CD4-positive, alpha-beta T cell treated with Interleukin-15 for 4 hours (primary cell): ENCODE results near the gene BARHL1.

Source experiments
- DNase-seq: peaks from one replicate; pipeline ENCODE4 v3.0.0-alpha.2; 2020; ENCODE audit warnings: low spot score

Gene BARHL1

DNA sequence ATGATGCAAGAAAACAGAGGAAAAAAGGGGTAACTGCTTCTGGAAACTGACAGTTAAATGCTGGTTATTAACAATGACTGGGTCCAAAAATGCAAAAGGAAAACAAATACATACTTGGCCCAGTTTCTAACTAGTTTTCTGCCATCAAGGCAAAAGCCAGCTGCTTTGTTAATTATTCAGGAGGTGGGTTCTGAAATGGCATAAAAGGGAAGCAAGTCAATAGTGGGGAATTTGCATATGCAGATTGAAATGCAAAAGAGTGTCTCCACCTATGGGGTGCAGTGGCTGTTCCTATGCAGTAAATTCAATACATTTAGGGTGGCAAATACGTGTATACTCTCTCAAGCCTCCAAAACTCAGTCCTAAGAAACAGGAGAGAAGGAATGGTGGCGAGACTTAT, 33.4 kb downstream of the BARHL1 start:
- DNase-seq, result no peak

DNA sequence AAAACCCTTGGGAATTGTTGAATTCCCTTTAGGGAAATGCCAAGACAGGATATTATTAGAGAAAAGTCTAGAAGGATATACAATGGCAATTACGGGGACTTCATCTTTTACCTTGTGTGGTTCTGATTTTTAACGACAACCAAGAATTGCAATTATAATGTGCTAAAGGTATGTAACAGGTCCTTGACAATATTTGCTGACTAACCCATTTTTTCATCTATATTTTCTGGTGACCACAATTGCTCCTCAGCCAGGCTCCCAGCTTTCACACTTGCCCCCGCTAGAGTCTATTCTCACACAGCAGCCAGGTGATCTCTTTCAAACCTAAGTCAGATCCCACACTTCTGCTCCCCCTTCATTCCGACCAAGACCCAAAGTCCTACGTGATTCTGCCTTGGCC, 34.3 kb downstream of the BARHL1 start:
- DNase-seq, result no peak

DNA sequence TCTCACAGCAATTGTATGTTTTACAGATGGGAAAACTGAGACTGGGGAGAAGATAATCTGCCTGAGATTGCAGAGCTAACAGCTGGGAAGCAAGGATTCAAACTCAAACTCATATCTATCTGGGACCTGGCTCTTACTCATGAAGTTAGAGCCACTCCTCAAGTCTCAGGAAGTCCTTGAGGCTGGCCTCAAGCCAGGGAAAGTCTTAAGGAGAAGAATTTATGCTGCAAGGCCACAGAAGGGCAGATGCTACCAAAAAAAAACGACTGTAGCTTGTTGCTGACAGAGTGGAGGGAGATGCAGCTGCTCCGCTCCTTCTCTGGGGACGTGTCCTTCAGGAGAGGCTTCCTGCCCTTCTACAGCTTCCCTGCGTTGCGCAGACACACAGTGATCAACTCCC, 39.8 kb downstream of the BARHL1 start:
- no peak for DNase-seq

DNA sequence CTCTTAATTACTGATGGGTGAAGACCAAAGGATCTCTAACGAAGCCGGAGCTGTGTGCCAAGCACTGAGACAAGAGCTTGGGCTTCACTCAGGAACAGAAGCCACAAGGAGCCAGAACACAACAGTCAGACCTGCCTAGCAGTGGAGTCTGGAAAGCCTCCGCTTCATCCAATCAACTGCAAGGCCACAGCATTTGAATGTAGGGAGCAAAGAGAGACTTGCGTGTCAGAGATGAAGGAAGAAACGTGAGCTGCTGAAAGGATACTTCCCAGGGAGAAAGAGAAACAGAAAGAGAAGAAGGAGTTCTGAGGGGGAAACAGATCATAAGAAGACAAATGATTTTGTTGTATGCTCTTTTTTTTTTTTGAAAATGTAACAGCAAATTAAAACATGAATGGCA, 43.9 kb downstream of the BARHL1 start:
- no peak for DNase-seq

DNA sequence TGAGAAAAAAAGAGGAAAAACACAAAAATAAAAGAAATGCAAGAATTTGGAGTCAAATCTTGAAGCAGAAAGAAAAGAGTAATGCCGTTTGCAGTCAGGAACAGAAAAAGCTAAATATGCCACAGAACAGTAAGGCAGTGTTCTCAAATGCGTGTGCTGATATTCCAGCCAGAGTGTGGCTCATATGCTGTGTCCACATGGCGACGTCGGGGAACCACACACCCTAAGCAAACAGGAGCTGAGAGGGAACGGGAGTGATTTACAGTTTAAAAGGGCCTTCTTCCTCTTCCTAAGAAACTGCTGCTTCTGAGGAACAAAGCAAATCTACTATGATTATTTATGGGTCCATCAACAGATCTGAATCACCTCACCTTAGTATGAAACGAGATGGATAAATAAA, 44.7 kb downstream of the BARHL1 start:
- no peak for DNase-seq

DNA sequence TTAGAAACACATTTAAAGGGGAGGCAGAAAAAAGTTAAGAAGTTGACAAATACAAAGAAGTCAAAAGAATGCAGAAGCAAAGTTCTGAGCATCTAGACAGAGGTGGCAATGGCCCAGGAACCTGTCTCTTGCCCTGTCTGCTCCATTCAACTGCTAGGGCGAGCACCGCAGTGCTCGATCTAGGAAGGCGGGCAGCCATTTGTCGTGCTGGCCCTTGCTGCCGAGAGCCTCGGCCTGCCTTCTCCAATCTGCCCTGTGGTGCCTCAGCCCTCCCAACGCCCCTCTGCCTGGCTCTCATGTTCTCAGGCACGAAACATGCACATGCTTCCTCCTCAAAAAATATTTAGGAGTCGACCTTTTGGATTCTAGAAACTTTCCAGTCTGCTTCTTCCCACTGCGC, 45.2 kb downstream of the BARHL1 start:
- no peak for DNase-seq

DNA sequence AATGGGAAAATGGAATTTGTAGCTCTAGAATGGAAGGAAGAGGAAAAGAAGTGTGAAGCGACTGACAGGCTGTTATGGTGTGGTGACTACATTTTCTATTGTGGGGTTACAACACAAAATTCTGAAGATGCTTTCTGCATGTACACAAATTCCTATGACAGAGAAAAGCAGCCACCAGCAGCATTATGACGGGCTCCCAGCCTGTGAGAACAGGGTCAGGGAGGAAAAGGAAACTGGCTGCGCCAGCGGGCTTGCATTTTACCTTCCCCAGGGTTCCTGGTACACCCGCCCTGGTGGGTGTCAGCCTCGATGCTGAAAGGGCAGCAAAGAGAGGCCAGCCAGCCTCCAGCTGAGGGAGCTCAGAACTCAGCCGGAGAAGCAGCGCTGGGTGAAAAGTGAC, 46.3 kb downstream of the BARHL1 start:
- no peak for DNase-seq

DNA sequence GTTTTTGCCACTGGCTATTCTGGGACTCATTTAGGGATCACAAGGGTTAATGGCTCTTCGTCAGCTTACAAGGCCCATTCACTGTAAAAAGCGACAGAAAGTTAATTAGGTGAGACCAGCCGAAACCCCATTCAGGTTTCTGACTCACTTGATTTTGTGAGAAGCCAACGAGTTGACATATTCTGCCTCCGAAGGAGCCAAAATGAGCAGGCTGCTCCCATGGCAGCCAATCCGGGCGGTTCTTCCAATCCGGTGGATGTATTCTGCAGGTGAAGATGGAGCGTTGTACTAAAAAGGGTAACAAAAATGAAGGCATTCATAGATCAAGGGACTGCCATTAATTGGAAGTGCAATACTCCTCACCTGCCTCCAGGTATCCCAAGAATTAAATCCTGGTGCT, 47.7 kb downstream of the BARHL1 start:
- no peak for DNase-seq

DNA sequence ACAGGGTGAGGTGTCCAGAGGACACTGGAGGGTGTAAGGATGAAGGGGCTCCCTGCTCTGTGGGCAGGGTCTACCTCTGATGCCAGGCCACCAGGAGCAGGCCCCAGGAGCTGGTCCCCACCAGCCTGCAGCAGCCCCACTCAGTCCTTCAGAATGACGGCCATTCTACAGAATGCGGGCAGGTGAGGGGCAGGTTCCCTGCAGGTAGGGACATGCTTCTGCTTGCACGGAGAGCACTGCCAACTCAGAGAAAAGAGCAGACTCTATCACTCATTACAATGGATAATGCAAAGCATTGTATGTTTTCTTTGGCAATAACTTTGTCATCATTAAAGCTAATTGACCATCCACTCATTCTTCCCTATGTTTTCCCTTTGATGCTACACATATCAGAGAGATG, 48.4 kb downstream of the BARHL1 start:
- no peak for DNase-seq

DNA sequence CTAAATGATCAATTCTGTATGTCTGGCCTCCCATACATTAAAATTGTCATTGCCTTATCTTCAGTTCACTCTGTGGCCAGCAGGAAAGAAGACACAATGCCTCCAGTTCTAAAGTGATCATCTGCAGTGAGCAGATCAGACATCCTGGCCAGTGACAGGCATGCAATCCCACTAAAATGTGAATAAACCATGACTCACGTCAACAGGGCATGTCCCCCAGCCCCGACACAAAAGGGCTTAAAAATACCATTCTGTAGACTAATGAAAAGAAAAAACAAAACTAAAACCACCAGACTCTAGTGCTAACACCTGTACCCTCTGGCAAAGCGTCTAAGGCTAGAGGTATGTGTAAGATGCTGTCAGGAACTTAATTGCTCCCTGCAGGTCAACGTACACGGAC, 48.9 kb downstream of the BARHL1 start:
- DNase-seq, result no peak

DNA sequence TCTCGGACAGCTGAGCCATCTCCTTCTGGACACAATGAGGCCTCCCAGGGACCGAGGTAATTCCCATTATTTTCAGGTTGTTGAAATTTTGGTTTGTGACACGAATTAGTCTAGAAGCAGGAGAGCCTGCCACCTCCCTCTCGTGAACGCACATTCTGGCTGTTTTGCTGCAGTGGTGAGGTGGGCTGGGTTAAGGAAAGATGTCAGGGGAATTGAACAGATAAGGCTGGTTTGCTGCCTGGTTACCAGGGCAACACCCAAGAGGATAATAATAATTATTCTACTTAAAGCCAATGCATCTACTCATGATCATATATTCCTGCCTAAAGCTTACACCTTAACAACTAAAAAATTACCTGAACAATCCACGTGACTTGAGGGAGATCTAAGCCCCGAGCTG, 49.3 kb downstream of the BARHL1 start:
- DNase-seq, result no peak

DNA sequence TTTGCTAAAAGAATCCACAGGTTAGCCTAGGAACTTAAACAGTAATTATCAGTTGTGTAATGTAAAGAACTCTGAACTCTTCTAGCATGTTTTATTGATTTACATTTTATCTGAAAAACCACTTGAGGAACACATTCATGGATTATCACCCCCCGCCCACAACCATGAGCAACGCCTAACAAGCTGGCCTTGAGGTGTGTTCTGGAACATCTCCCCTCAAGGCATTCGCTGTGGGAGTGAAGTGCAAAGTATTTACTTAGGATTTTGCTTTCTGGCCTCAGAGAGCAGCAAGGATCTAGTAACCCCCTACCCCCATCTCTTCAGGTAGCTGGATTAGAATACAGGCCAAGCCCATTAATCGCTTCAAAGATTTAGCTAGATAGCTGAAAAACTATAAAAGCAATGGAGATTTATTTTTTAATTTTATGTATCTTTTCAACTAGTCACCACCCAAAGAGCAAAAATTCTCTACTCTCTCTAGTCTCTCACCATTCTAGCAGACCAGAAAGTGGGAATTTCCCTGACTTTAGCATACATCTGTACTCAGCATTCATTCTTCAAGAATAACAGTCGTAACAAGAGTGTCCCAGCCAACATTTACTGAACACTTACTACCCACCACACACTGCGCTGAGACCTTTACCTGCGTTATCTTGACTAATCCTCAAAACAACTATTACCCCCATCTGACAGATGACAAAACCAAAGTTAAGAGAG, 50.2 kb downstream of the BARHL1 start:
- DNase-seq, result no peak

DNA sequence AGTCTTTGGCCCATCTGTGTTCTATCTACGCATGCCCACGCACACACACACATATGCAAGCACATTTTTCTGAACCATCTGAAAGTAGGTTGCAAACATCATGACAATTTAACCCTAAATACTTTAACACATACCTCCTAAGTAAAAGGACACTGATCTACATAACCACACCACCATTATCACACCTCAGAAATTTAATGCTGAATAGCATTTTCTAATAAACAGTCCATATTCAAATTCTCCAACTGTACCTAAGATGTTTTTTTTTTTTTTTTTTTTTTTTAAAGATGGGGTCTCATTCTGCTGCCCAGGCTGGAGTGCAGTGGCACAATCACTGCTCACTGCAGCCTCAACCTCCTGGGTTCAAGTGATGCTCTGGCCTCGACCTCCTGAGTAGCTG, 51.9 kb downstream of the BARHL1 start:
- no peak for DNase-seq

DNA sequence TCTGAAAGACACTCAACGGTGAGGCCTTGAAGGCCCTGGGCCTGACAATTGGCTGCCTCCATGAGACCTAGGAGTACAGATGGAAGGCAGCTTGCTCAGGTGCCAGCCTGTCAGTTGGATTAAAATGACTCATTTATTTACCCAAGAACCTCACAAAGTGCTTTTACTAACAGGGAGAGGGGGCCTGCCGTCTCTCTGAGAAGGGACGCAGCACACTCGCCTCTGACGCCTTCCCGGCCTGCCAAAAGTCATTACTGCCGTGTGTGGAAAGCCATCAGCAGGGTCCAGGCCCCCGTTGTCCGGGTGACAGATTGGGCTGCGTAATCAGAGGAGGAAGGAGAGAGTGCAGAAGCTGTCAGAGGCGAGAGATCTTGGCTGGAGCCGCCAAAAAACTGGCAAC, 54.9 kb downstream of the BARHL1 start:
- no peak for DNase-seq

DNA sequence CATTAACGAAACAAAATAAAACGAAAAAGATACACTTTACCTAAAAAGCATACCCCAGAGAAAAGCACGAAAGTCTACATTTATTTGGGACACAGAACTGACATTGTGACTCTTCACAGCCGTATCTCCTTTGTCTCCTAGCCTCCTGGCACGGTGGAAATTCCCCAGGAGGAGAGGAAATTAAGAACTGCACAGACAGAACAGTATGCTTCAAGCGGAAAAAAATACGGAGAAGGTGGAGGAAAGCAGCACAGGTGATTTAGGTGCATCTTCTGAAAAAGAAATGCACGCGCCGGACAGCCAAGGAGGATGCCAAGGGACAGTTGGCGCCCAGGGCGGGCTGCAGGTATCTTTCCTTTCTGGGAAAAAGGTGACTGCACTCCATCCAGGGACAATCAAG, 55.4 kb downstream of the BARHL1 start:
- no peak for DNase-seq

DNA sequence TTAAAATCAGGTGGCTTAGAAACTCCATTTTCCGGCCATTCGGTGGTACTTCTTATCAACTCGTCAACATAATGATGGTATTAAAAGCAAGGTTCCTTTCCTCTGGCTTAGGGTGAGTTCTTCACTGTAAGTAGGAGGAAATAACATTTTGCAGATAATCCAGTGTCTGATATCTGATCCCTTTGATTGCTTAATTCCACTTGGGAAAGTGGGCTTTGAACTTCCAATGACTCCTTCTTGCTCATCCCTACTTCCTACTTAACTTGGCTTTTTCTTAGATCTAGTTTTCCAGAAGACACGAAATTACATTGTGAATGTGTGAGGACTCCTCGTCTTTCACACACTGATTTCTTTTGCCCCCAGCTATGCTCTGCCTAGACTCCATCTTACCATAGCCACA, 55.8 kb downstream of the BARHL1 start:
- DNase-seq, result no peak

DNA sequence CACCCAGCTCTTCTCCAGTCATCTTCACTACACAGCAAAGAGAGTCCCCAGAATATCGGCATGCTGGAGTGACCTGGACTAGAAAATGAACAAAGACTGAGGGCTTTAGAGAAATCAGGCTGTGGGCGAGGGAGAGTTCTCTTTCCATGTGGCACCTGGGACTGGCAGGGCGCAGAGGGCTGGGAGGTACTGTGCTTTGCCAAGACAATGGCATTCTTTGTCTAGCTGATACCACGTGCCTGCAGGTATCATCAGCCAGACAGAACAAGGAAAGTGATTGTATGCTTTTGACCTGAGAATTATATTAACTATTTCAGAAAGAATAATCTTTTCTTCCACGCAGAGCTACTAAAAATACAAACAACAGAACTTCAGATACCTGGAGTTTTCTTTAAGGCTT, 56.9 kb downstream of the BARHL1 start:
- DNase-seq, result no peak
